Upper lobe of left lung (tissue), 6 donors: ENCODE measurements around the gene SLC16A3. TPM values are rescaled to one million over a fixed set of nuclear protein-coding genes. Genes with fewer than 3 reads are reported as not detected.

Source experiments
- ATAC-seq, 2 donors: fragments of 200-7000 bp; cut with Tn5 transposase; one replicate each; pipeline ENCODE4 v1.9.1; 2022; ENCODE audit warnings: mild to moderate bottlenecking in 2 of 2, moderate library complexity in 2 of 2; ENCODE audit not compliant: low FRiP score in 2 of 2
- DNase-seq, 2 donors: peaks; one replicate each; pipeline ENCODE4 v3.0.0-alpha.2; 2019 to 2020
- H3K27ac ChIP-seq, 4 donors: fragments of 200-600 bp; sonication (generic); one replicate each; pipeline ENCODE4 v1.5.1; 2016 to 2019
- H3K27me3 ChIP-seq, 4 donors: fragments of 200-600 bp; sonication (generic); one replicate each; pipeline ENCODE4 v1.5.1; 2017 to 2019
- H3K36me3 ChIP-seq, 4 donors: fragments of 200-600 bp; sonication (generic); one replicate each; pipeline ENCODE4 v1.5.1; 2016 to 2019
- H3K4me1 ChIP-seq, 4 donors: fragments of 200-600 bp; sonication (generic); one replicate each; pipeline ENCODE4 v1.5.1; 2018 to 2019
- H3K4me3 ChIP-seq, 4 donors: fragments of 200-600 bp; sonication (generic); one replicate each; pipeline ENCODE4 v1.5.1; 2017 to 2019; ENCODE audit warnings: mild to moderate bottlenecking in 2 of 4, moderate library complexity in 1 of 4
- H3K9me3 ChIP-seq, 4 donors: fragments of 200-600 bp; sonication (generic); one replicate each; pipeline ENCODE4 v1.5.1; 2018 to 2019
- EP300 ChIP-seq, 4 donors: sonication (generic); formaldehyde crosslinking; IDR thresholded peaks; one replicate each; pipeline ENCODE4 v1.5.1; 2017; ENCODE audit warnings: antibody characterized with exemption in 4 of 4, control low read depth in 2 of 4
- POLR2A ChIP-seq, 4 donors: fragments of 450-650 bp; IDR thresholded peaks; one replicate each; pipeline ENCODE4 v1.5.1; 2016 to 2017; ENCODE audit warnings: antibody characterized with exemption in 4 of 4, mild to moderate bottlenecking in 2 of 4
- POLR2AphosphoS5 ChIP-seq, 2 donors: sonication (generic); formaldehyde crosslinking; IDR thresholded peaks; one replicate each; pipeline ENCODE4 v1.5.1; 2017; ENCODE audit warnings: antibody characterized with exemption in 2 of 2
- WGBS, 2 donors: methylation state at CpG; one replicate each; pipeline ENCODE4 v1.1.5; 2017 to 2018; 5-methylcytosine and 5-hydroxymethylcytosine counted together
- total RNA-seq, 6 donors: library from RNA; depleted of rRNA in 4 of 6; stranded (reverse); fragments of >200 nt in 4 of 6; gene quantifications; one replicate each; pipeline versions ENCODE4 v1.1.0 to v1.2.1, GENCODE V29; 2016 to 2021
- TF ChIP-seq, protein P1 (sequence below), 6 experiments: fragments of 450-650 bp in 4 of 6; fragments of 200-600 bp in 2 of 6; sonication (generic) in 2 of 6; IDR thresholded peaks; one replicate each; pipeline ENCODE4 v1.5.1; 2016 to 2019; ENCODE audit warnings: antibody characterized with exemption in 6 of 6
- donor health status: DM: no; HTN: no; CAD: no; lungs with moderate emphysema.
- donor health status: DM: no; HTN: yes; CAD: no; lungs with severe emphysema.

SLC16A3 gene
- total RNA-seq, 6 donors from 2014 or later: 33.5 to 134 (median 102) TPM

DNA sequence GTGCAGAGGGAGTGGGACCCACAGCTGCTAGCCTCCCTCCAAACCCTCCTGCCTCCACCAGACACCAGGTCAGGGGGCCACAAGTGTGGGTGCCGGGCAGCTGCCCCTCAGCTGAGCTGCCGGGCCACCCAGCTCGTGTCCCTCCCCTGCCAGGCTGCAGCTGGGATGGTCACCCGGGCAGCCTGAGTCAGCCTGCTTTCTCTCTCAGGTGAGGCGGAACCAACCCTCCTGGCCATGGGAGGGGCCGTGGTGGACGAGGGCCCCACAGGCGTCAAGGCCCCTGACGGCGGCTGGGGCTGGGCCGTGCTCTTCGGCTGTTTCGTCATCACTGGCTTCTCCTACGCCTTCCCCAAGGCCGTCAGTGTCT is 6.9 kb downstream of the SLC16A3 start:
- peak overlapping the region; percentile 9 to 86 (median 32) for H3K27ac ChIP-seq
- ATAC-seq (no peak), DNase-seq (peak in 1 of 2 donors; percentile 84)
- 41 to 85% methylated on average over 4 to 10 of the region's 15 CpGs for WGBS, 2 donors
- peaks cover 4 to 40% (median 16%) of the 10 kb centered on the region in 4 donors for H3K36me3 ChIP-seq
- H3K27me3 ChIP-seq: no peaks in the 10 kb centered on the region
- H3K4me1 ChIP-seq: peaks cover 67 to 95% (median 84%) of the 10 kb centered on the region in 4 donors
- no peak overlapping the region for H3K4me3 ChIP-seq
- H3K9me3 ChIP-seq: no peaks in the 10 kb centered on the region
- TF ChIP-seq POLR2A (IDR thresholded peaks at IDR 0.05) (no peak), POLR2AphosphoS5 (IDR thresholded peaks at IDR 0.05) (peak in 1 of 2 donors; percentile 4)

DNA sequence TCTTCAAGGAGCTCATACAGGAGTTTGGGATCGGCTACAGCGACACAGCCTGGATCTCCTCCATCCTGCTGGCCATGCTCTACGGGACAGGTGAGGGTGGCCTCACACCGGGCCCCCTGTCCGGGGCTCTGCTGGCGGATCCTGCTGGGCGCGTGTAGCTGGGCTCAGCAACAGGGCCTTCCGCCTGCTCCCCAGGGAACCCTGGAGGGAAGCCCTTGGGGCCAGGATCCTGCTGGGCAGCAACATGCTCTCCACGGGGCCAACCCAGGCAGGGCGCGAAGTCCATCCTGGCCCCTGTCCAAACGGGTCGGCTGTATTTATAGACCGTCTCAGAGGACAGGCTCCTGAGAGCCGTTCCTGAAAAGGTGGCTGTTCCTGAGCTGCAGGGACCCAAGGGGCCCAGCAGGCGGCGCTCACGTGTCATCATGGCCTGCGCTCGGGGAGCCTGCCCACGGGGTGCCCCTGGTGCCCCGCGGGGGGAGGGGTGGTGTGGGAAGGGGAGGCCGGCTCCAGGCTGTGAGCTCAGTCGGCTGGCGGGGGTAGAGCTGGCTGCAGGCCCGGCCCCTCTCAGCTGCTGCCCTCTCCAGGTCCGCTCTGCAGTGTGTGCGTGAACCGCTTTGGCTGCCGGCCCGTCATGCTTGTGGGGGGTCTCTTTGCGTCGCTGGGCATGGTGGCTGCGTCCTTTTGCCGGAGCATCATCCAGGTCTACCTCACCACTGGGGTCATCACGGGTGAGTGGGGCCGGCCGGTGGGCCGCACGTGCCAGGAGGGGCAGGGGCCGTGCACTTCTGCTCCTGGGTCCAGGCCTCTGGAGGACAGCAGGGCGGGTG is 7.5 kb downstream of the SLC16A3 start:
- no peak overlapping the region for H3K4me3 ChIP-seq
- no peaks in the 10 kb centered on the region for H3K9me3 ChIP-seq
- peaks cover 72 to 95% (median 87%) of the 10 kb centered on the region in 4 donors for H3K4me1 ChIP-seq
- TF ChIP-seq POLR2A (IDR thresholded peaks at IDR 0.05) (no peak), POLR2AphosphoS5 (IDR thresholded peaks at IDR 0.05) (no peak)
- TF ChIP-seq, protein P1, sequence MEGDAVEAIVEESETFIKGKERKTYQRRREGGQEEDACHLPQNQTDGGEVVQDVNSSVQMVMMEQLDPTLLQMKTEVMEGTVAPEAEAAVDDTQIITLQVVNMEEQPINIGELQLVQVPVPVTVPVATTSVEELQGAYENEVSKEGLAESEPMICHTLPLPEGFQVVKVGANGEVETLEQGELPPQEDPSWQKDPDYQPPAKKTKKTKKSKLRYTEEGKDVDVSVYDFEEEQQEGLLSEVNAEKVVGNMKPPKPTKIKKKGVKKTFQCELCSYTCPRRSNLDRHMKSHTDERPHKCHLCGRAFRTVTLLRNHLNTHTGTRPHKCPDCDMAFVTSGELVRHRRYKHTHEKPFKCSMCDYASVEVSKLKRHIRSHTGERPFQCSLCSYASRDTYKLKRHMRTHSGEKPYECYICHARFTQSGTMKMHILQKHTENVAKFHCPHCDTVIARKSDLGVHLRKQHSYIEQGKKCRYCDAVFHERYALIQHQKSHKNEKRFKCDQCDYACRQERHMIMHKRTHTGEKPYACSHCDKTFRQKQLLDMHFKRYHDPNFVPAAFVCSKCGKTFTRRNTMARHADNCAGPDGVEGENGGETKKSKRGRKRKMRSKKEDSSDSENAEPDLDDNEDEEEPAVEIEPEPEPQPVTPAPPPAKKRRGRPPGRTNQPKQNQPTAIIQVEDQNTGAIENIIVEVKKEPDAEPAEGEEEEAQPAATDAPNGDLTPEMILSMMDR (IDR thresholded peaks at IDR 0.05): peak; percentile 89 to 95 (median 93)
- 62 to 67% methylated on average over 8 to 17 of the region's 44 CpGs for WGBS, 2 donors
- DNase-seq: peak; percentile 77 to 93
- no peaks in the 10 kb centered on the region for H3K27me3 ChIP-seq
- ATAC-seq: peak; percentile 42 to 59
- peak overlapping the region; percentile 9 to 86 (median 32) for H3K27ac ChIP-seq
- H3K36me3 ChIP-seq: peaks cover 4 to 40% (median 16%) of the 10 kb centered on the region in 4 donors

DNA sequence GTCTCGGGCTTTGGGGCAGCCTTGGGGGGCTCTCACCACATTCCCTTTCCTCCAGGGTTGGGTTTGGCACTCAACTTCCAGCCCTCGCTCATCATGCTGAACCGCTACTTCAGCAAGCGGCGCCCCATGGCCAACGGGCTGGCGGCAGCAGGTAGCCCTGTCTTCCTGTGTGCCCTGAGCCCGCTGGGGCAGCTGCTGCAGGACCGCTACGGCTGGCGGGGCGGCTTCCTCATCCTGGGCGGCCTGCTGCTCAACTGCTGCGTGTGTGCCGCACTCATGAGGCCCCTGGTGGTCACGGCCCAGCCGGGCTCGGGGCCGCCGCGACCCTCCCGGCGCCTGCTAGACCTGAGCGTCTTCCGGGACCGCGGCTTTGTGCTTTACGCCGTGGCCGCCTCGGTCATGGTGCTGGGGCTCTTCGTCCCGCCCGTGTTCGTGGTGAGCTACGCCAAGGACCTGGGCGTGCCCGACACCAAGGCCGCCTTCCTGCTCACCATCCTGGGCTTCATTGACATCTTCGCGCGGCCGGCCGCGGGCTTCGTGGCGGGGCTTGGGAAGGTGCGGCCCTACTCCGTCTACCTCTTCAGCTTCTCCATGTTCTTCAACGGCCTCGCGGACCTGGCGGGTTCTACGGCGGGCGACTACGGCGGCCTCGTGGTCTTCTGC is 8.4 kb downstream of the SLC16A3 start:
- DNase-seq (peak in 1 of 2 donors; percentile 88), ATAC-seq (no peak)
- H3K4me1 ChIP-seq: peaks cover 72 to 95% (median 87%) of the 10 kb centered on the region in 4 donors
- no peaks in the 10 kb centered on the region for H3K27me3 ChIP-seq
- H3K36me3 ChIP-seq: peaks cover 4 to 40% (median 16%) of the 10 kb centered on the region in 4 donors
- H3K27ac ChIP-seq: peak overlapping the region in 2 of 4 donors; percentile 46 to 86
- TF ChIP-seq, protein P1 (IDR thresholded peaks at IDR 0.05): no peak
- TF ChIP-seq POLR2A (IDR thresholded peaks at IDR 0.05) (no peak), POLR2AphosphoS5 (IDR thresholded peaks at IDR 0.05) (no peak), EP300 (IDR thresholded peaks at IDR 0.05) (no peak)
- 90 to 94% methylated on average over 36 to 52 of the region's 59 CpGs for WGBS, 2 donors
- H3K4me3 ChIP-seq: no peak overlapping the region
- no peaks in the 10 kb centered on the region for H3K9me3 ChIP-seq

DNA sequence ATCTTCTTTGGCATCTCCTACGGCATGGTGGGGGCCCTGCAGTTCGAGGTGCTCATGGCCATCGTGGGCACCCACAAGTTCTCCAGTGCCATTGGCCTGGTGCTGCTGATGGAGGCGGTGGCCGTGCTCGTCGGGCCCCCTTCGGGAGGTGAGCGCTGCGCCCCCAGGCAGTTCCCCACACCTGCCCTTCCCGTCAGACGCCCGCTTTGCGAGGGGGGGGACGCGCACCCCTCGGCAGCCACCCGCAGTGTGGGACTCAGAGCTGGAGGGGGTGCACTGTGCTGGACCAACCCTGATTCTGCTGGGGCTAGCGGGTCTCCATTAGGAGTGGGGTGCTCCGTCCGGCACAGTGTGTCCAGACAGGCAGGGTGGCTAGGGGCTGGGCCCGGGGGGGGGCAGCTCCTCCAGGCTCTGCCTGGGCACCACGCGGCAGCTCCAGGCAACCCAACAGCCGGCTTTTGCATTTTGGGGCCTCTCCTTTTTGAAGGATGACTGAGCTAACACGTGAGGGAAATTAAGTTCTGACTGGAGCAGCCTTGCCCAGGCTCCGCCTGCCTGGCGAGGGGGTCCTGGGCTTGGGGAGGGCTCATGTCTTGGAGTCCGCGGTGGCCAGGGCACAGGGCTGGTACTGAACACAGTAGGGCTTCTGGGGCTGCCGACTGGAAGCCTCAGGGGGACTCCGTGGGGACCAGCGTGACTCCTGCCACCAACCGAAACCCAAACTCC is 9.1 kb downstream of the SLC16A3 start:
- ATAC-seq: no peak
- peak overlapping the region in 1 of 4 donors; percentile 11 for H3K4me3 ChIP-seq
- peaks cover 72 to 95% (median 87%) of the 10 kb centered on the region in 4 donors for H3K4me1 ChIP-seq
- no peaks in the 10 kb centered on the region for H3K27me3 ChIP-seq
- no peaks in the 10 kb centered on the region for H3K9me3 ChIP-seq
- no peak for DNase-seq
- H3K27ac ChIP-seq: peak overlapping the region in 3 of 4 donors; percentile 71 to 87 (median 86)
- H3K36me3 ChIP-seq: peaks cover 4 to 47% (median 18%) of the 10 kb centered on the region in 4 donors
- no peak for TF ChIP-seq EP300 (IDR thresholded peaks at IDR 0.05)
- TF ChIP-seq, protein P1 (IDR thresholded peaks at IDR 0.05): peak in 1 of 6 experiments; percentile 7
- 79 to 94% methylated on average over 6 to 25 of the region's 34 CpGs for WGBS, 2 donors
